ENCODE results near the gene ITGB5.

The ITGB5 gene

DNA sequence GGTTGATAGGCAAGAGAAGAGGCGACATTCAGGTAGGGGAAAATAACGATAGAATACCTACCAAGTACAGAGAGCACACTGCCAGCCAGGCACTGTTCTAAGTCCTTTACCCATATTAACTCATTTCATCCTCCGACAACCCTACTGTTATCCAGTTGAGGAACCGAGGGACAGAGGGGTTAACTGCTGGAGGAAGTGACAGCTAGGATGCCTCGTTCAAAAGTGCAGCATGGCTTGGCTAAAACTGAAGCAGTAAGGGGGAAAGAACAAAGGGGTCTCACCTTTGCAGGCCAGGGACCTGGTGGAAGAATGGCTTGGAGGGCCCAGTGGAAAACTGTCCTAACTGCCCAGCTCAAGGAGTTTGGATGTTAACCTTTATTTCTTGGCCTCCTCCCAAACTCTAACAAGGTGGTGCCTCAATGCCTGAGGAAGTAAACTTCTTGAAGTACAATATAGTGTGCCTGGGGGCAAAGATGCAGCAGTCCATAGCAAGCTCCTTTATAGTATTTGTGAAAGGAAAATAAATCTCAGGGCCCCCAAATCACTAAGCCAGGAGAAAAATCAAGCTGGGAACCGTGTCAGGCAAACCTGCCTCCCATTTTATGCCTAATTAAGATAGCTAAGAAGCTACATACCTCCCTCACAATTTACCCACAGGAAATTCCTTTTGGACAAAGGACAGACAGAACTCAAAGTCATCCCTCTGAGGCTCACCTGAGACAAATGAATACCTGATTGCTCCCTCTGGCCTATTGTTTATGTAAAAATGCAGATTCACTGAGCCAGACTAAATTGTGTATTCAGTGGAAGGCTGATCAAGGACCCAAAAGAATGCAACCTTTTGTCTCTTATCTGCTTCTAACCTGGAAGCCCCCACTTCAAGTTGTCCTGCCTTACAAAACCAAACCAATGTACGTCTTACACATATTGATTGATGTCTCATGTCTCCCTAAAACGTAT is 1.6 kb upstream of the ITGB5 start:
- no peak for DNase-seq (ENCODE audit: low read depth)
- TF ChIP-seq MYC (IDR thresholded peaks at IDR 0.05; ENCODE audit: low read depth, low read length) (no peak), POLR2A (IDR thresholded peaks at IDR 0.05; ENCODE audit: extremely low read depth, insufficient read length) (no peak)
- TF ChIP-seq, protein P1, sequence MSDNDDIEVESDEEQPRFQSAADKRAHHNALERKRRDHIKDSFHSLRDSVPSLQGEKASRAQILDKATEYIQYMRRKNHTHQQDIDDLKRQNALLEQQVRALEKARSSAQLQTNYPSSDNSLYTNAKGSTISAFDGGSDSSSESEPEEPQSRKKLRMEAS (IDR thresholded peaks at IDR 0.05; ENCODE audit: low read depth, low read length): no peak
- TF ChIP-seq, protein P2, sequence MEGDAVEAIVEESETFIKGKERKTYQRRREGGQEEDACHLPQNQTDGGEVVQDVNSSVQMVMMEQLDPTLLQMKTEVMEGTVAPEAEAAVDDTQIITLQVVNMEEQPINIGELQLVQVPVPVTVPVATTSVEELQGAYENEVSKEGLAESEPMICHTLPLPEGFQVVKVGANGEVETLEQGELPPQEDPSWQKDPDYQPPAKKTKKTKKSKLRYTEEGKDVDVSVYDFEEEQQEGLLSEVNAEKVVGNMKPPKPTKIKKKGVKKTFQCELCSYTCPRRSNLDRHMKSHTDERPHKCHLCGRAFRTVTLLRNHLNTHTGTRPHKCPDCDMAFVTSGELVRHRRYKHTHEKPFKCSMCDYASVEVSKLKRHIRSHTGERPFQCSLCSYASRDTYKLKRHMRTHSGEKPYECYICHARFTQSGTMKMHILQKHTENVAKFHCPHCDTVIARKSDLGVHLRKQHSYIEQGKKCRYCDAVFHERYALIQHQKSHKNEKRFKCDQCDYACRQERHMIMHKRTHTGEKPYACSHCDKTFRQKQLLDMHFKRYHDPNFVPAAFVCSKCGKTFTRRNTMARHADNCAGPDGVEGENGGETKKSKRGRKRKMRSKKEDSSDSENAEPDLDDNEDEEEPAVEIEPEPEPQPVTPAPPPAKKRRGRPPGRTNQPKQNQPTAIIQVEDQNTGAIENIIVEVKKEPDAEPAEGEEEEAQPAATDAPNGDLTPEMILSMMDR (IDR thresholded peaks at IDR 0.05; ENCODE audit: low read depth, low read length): no peak
- H3K4me3 ChIP-seq (ENCODE audit: low read depth, low read length): no peak overlapping the region

DNA sequence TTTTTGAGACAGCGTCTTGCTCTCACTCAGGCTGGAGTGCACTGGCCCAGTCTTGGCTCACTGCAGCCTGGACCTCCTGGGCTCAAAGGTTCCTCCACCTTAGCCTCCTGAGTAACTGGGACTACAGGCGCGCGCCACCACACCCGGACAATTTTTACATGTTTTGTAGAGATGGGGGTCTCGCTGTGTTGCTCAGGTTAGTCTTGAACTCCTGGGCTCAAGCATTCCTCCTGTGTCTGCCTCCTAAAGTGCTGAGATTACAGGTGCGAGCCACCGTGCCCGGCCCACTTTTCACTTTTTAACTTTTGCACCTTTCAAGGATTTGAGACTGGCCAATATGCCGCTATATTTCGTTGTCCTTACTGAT is 750 bp upstream of the ITGB5 start:
- TF ChIP-seq, protein P2 (IDR thresholded peaks at IDR 0.05; ENCODE audit: low read depth, low read length): no peak
- no peak for TF ChIP-seq MYC (IDR thresholded peaks at IDR 0.05; ENCODE audit: low read depth, low read length)
- no peak for TF ChIP-seq POLR2A (IDR thresholded peaks at IDR 0.05; ENCODE audit: extremely low read depth, insufficient read length)
- TF ChIP-seq, protein P1 (IDR thresholded peaks at IDR 0.05; ENCODE audit: low read depth, low read length): no peak
- no peak overlapping the region for H3K4me3 ChIP-seq (ENCODE audit: low read depth, low read length)
- DNase-seq (ENCODE audit: low read depth): no peak

DNA sequence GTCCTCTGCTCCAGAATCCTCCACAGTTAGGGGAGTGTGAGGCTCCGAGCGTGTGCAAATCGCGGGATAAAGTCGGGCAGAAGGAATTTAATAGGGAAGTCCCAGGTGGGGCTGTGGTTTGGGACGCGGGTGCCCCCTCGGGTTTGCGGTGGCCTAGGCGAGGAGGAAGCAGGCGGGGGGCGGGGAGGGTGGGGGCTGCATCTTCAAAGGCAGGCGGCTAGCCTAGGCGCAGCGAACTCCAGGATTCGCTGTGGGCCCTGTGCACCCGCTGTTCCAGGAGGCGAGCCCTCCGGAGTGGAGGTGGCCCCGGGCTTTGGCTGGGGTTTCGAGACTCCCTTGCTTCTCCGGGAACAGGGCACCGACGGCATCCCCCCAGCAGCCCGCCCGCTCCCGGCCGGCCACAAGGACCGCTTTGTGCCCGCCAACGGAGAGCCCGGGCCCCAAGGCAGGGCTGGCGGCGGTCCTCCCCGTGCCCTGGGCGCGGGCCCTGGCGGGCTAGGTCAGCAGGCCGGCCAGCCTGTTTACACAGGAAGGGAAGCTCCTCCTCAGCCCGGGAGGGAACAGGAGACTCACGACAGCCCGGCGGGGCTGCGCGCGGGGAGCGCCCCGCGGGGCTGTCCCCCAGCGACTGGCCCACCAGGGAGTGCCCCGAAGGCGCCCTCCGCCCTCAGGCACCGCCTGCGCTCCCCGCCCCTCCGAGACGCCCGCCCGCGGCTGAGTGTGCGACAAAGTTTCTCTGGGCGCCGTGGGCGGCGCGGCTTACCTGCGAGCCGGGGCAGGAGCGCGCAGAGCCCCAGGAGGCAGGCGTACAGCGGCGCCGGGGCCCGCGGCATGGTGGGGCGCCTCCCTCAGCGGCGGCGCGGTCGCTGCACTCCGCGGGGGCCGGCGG is 753 bp downstream of the ITGB5 start:
- no peak for DNase-seq (ENCODE audit: low read depth)
- TF ChIP-seq POLR2A (IDR thresholded peaks at IDR 0.05; ENCODE audit: extremely low read depth, insufficient read length) (no peak), MYC (IDR thresholded peaks at IDR 0.05; ENCODE audit: low read depth, low read length) (no peak)
- TF ChIP-seq, protein P2 (IDR thresholded peaks at IDR 0.05; ENCODE audit: low read depth, low read length): no peak
- TF ChIP-seq, protein P1 (IDR thresholded peaks at IDR 0.05; ENCODE audit: low read depth, low read length): no peak
- no peak overlapping the region for H3K4me3 ChIP-seq (ENCODE audit: low read depth, low read length)

DNA sequence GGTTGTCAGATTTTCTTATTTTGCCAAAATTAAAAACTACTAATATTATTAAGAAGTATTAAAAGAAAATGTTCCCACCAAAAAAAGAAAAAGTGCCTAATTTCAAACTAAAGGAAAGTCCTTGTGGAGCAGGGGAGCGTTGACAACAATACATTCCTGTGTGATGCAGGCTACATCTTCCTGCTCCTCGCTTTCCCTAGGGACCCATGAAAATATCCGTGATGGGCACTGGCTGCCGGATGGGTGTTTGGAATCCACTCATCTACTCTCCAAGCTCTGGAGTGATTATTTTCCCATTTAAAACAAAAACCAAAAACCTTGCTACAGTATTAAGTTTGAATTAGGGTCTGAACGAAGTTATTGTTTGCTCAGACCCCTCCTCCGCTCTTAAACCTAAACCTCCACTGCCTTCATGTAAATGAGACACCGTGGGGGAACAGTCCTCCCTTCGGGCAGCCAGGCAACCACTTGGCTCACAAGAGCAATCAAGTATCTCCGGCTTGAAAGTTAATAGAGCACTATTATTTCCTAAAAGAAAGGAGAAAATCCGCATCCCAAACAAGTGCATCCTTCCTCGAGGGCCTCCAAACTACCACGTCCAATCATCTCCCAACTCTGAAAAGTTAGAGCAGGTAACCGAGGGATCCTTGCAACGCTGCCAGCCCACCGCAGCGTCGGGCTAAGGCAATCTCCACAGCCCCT is 1.5 kb downstream of the ITGB5 start:
- H3K4me3 ChIP-seq (ENCODE audit: low read depth, low read length): no peak overlapping the region
- TF ChIP-seq, protein P2 (IDR thresholded peaks at IDR 0.05; ENCODE audit: low read depth, low read length): no peak
- TF ChIP-seq POLR2A (IDR thresholded peaks at IDR 0.05; ENCODE audit: extremely low read depth, insufficient read length): no peak
- TF ChIP-seq, protein P1 (IDR thresholded peaks at IDR 0.05; ENCODE audit: low read depth, low read length): no peak
- no peak for TF ChIP-seq MYC (IDR thresholded peaks at IDR 0.05; ENCODE audit: low read depth, low read length)
- DNase-seq (ENCODE audit: low read depth): no peak

DNA sequence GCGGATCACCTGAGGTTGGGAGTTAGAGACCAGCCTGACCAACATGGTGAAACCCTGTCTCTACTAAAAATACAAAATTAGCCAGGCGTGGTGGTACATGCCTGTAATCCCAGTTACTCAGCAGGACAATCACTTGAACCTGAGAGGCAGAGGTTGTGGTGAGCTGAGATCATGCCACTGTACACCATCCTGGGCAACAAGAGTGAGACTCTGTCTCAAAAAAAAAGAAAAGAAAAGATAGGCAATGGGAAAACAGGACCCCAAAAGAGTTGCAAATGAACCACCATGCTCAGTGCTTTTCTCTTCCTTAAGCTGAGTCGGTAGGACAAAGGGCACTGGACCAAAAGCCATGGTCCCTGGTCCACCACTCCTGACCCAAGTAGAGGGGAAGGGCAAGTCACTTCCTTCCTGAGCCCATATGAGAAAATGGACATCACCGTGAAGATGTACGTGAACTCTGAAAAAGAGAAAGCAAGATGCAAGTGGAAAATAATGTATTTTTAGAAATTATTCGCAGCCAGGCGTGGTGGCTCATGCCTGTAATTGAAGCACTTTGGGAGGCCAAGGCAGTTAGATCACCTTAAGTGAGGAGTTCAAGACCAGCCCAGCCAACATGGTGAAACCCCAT is 2.6 kb downstream of the ITGB5 start:
- H3K4me3 ChIP-seq (ENCODE audit: low read depth, low read length): no peak overlapping the region
- TF ChIP-seq MYC (IDR thresholded peaks at IDR 0.05; ENCODE audit: low read depth, low read length) (no peak), POLR2A (IDR thresholded peaks at IDR 0.05; ENCODE audit: extremely low read depth, insufficient read length) (no peak)
- TF ChIP-seq, protein P2 (IDR thresholded peaks at IDR 0.05; ENCODE audit: low read depth, low read length): no peak
- DNase-seq (ENCODE audit: low read depth): no peak
